Endometrial microvascular endothelial cells (primary cell): ENCODE results near the gene CLDN10. TPM values are rescaled to one million over a fixed set of nuclear protein-coding genes. Genes with fewer than 3 reads are reported as not detected.

Experiments
- in situ Hi-C: cut with HindIII; loops from 2 replicates; pipeline ENCODE4 v1.10.0; 2017; ENCODE audit warnings: low sequenced_read_pairs, low pct_unique_long_range_greater_than_20kb; ENCODE audit errors: inconsistent ontology term
- total RNA-seq: library from RNA; depleted of rRNA; stranded (reverse); fragments of >200 nt; gene quantifications from one replicate; pipeline ENCODE4 v1.2.3, GENCODE V29; 2015; ENCODE audit errors: inconsistent ontology term

CLDN10 gene
- total RNA-seq, 1 donor from 2014 or later: not detected

DNA sequence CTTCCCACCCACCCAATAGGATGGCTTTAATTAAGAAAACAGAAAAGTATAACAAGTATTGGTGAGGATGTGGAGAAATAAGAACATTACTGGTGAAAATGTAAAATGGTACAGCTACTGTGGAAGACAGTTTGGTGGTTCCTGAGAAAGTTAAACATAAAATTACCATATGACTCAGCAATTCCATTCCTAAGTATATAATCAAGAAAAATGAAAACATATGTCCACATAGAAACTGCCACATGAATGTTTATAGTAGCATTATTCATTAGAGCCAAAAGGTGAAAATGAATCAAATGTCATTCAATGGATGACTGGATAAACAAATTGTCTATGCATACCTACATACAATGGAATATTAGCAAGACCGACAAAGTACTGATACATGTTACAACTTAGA, 75.1 kb downstream of the CLDN10 start:
- in situ Hi-C loops: no loop called here

DNA sequence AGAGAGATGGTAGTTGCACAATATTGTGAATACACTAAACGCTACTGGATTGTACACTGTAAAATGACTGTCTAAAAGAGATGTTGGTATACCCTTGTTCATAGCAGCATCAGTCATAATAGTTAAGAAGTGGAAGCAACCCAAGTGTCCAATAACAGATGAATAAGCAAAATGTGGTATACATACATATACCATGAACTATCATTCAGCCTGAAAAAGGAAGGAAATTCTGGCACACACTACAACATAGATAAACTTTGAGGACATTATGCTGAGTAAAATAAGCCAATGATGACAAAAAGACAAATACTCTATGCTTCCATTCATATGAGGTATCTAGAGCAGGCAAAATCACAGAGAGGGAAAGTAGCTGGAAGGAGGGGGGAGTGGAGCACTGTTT, 76.0 kb downstream of the CLDN10 start:
- in situ Hi-C loops: no loop called here

DNA sequence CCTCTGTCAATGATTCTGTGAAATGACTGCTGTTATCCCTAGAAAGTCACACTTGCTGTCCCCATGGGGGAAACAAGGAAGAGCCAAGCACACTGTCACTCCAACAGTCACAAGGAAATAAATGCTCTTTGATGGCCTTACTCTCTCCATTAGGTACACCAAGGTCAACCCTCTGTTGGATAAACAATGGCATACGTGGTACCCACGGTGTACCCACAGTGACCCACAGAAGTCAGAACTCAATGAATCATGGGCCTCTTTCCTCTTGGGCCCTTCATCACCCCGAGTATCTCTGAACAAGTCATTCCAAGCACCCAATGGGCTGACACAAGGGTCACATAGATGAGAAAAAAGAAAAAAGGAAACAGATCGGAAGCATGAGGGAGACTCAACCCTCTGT, 76.6 kb downstream of the CLDN10 start:
- in situ Hi-C loops: no loop called here

Other genes starting within 250 kb of the CLDN10 start
- gene DZIP1, start 92.0 kb downstream of the CLDN10 start, total RNA-seq: 9.9 TPM
- 49.4 TPM for gene DNAJC3, start 124.4 kb downstream of the CLDN10 start, total RNA-seq